Measurements from ENCODE around the gene FANCC.

Gene FANCC

GRCh38 chr9:95131023-95131943, 186.2 kb downstream of the FANCC start:
- ChIA-PET POLR2A (no interaction called here), CTCF (interaction anchor here (0.7 to 1.7 kb wide), 12 partner anchors 9 to 835 kb away, joined by 3 to 11 read pairs (median 4); no protein-coding TSS in a partner anchor)
- peak; percentile 72 for DNase-seq (ENCODE audit: extremely low spot score)
- no peak for TF ChIP-seq NFRKB (IDR thresholded peaks at IDR 0.05)
- no peak for TF ChIP-seq ARNT (IDR thresholded peaks at IDR 0.05)
- no peak for TF ChIP-seq PKNOX1 (IDR thresholded peaks at IDR 0.05)
- no peak for TF ChIP-seq LEF1 (IDR thresholded peaks at IDR 0.05; ENCODE audit: borderline replicate concordance)
- TF ChIP-seq ELF4 (IDR thresholded peaks at IDR 0.05), result no peak
- TF ChIP-seq FOXM1 (IDR thresholded peaks at IDR 0.05; ENCODE audit: borderline replicate concordance), result no peak
- no peak for TF ChIP-seq FOXA1 (IDR thresholded peaks at IDR 0.05)
- TF ChIP-seq L3MBTL2 (conservative IDR thresholded peaks at IDR 0.05), result no peak
- TF ChIP-seq ZNF384 (IDR thresholded peaks at IDR 0.05), result no peak
- TF ChIP-seq CTBP1 (IDR thresholded peaks at IDR 0.05; ENCODE audit: borderline replicate concordance), result no peak
- no peak for TF ChIP-seq SP1 (IDR thresholded peaks at IDR 0.05)
- no peak for TF ChIP-seq BHLHE40 (IDR thresholded peaks at IDR 0.05; ENCODE audit: borderline replicate concordance)
- TF ChIP-seq TARDBP (IDR thresholded peaks at IDR 0.05), result no peak
- no peak for TF ChIP-seq SUZ12 (IDR thresholded peaks at IDR 0.05)
- no peak for TF ChIP-seq FOXK2 (IDR thresholded peaks at IDR 0.05)
- TF ChIP-seq HDGF (IDR thresholded peaks at IDR 0.05; ENCODE audit: borderline replicate concordance), result no peak

GRCh38 chr9:95130484-95130883, 187.0 kb downstream of the FANCC start:
- TF ChIP-seq LEF1 (IDR thresholded peaks at IDR 0.05; ENCODE audit: borderline replicate concordance) (no peak), FOXM1 (IDR thresholded peaks at IDR 0.05; ENCODE audit: borderline replicate concordance) (no peak)
- no peak for DNase-seq (ENCODE audit: extremely low spot score)
- CTCF ChIA-PET, result interaction anchor here (0.9 to 1.7 kb wide), 6 partner anchors 8 to 450 kb away, joined by 3 to 11 read pairs (median 6); no protein-coding TSS in a partner anchor
- POLR2A ChIA-PET, result no interaction called here

GRCh38 chr9:95129476-95130291, 187.8 kb downstream of the FANCC start:
- TF ChIP-seq ZNF384 (IDR thresholded peaks at IDR 0.05) (no peak), FOXA1 (IDR thresholded peaks at IDR 0.05) (no peak), LEF1 (IDR thresholded peaks at IDR 0.05; ENCODE audit: borderline replicate concordance) (no peak), TARDBP (IDR thresholded peaks at IDR 0.05) (no peak), PKNOX1 (IDR thresholded peaks at IDR 0.05) (no peak), NFRKB (IDR thresholded peaks at IDR 0.05) (no peak), HDGF (IDR thresholded peaks at IDR 0.05; ENCODE audit: borderline replicate concordance) (no peak), BHLHE40 (IDR thresholded peaks at IDR 0.05; ENCODE audit: borderline replicate concordance) (no peak), ELF4 (IDR thresholded peaks at IDR 0.05) (no peak), L3MBTL2 (conservative IDR thresholded peaks at IDR 0.05) (no peak), SUZ12 (IDR thresholded peaks at IDR 0.05) (no peak)
- ChIA-PET POLR2A (no interaction called here), CTCF (no interaction called here)
- DNase-seq (ENCODE audit: extremely low spot score), result no peak

GRCh38 chr9:95128177-95128524, 189.4 kb downstream of the FANCC start:
- TF ChIP-seq ARNT (IDR thresholded peaks at IDR 0.05) (no peak), PKNOX1 (IDR thresholded peaks at IDR 0.05) (no peak), BHLHE40 (IDR thresholded peaks at IDR 0.05; ENCODE audit: borderline replicate concordance) (no peak), LEF1 (IDR thresholded peaks at IDR 0.05; ENCODE audit: borderline replicate concordance) (no peak), SP1 (IDR thresholded peaks at IDR 0.05) (no peak), FOXK2 (IDR thresholded peaks at IDR 0.05) (no peak), FOXA1 (IDR thresholded peaks at IDR 0.05) (no peak), ZNF384 (IDR thresholded peaks at IDR 0.05) (no peak), ELF4 (IDR thresholded peaks at IDR 0.05) (no peak), HDGF (IDR thresholded peaks at IDR 0.05; ENCODE audit: borderline replicate concordance) (no peak), CTBP1 (IDR thresholded peaks at IDR 0.05; ENCODE audit: borderline replicate concordance) (no peak), TARDBP (IDR thresholded peaks at IDR 0.05) (no peak), NFRKB (IDR thresholded peaks at IDR 0.05) (no peak), SUZ12 (IDR thresholded peaks at IDR 0.05) (no peak), L3MBTL2 (conservative IDR thresholded peaks at IDR 0.05) (no peak), FOXM1 (IDR thresholded peaks at IDR 0.05; ENCODE audit: borderline replicate concordance) (no peak)
- POLR2A ChIA-PET, result no interaction called here
- CTCF ChIA-PET, result interaction anchor here (0.5 to 1.8 kb wide), 21 partner anchors 10 to 560 kb away, joined by 3 to 10 read pairs (median 4); no protein-coding TSS in a partner anchor
- no peak for DNase-seq (ENCODE audit: extremely low spot score)

- TF ChIP-seq ELF4 (IDR thresholded peaks at IDR 0.05) (no peak), FOXA1 (IDR thresholded peaks at IDR 0.05) (no peak), FOXM1 (IDR thresholded peaks at IDR 0.05; ENCODE audit: borderline replicate concordance) (no peak), LEF1 (IDR thresholded peaks at IDR 0.05; ENCODE audit: borderline replicate concordance) (no peak), BHLHE40 (IDR thresholded peaks at IDR 0.05; ENCODE audit: borderline replicate concordance) (no peak), PKNOX1 (IDR thresholded peaks at IDR 0.05) (no peak), TARDBP (IDR thresholded peaks at IDR 0.05) (no peak), SUZ12 (IDR thresholded peaks at IDR 0.05) (no peak), HDGF (IDR thresholded peaks at IDR 0.05; ENCODE audit: borderline replicate concordance) (no peak), L3MBTL2 (conservative IDR thresholded peaks at IDR 0.05) (no peak), CTBP1 (IDR thresholded peaks at IDR 0.05; ENCODE audit: borderline replicate concordance) (no peak), NFRKB (IDR thresholded peaks at IDR 0.05) (no peak), ARNT (IDR thresholded peaks at IDR 0.05) (no peak), ZNF384 (IDR thresholded peaks at IDR 0.05) (no peak), SP1 (IDR thresholded peaks at IDR 0.05) (no peak), FOXK2 (IDR thresholded peaks at IDR 0.05) (no peak)
- POLR2A ChIA-PET, result no interaction called here
- CTCF ChIA-PET, result interaction anchor here (0.5 to 2.5 kb wide), 25 partner anchors 10 to 560 kb away, joined by 3 to 10 read pairs (median 4); no protein-coding TSS in a partner anchor
- DNase-seq (ENCODE audit: extremely low spot score), result peak; percentile 82
These were observed 190.0 kb downstream of the FANCC start for GRCh38 chr9:95127249-95128176.

Data from HEK293T (cell line).